NCI-H1092 (cell line): ENCODE results near the gene PDGFB.
"Not testable (repeated sequence)": the region's sequence is repeated elsewhere in the genome, so short reads cannot be mapped to it uniquely, and the experiment has no call there.

Experiments used
- DNase-seq: peaks from one replicate; lab custom pipeline; 2025; lab: John Stamatoyannopoulos, UW

Gene PDGFB

GRCh38 chr22:39226353-39226752 lies 18.4 kb downstream of the PDGFB start:
- no peak for DNase-seq

GRCh38 chr22:39225591-39225990 lies 19.2 kb downstream of the PDGFB start:
- no peak for DNase-seq

GRCh38 chr22:39224550-39224949 lies 20.2 kb downstream of the PDGFB start:
- DNase-seq = no peak

GRCh38 chr22:39223091-39223710 lies 21.6 kb downstream of the PDGFB start:
- DNase-seq = no peak

GRCh38 chr22:39221999-39222686 lies 22.6 kb downstream of the PDGFB start:
- DNase-seq = no peak

- DNase-seq = no peak
Observed at GRCh38 chr22:39220890-39221850, 23.6 kb downstream of the PDGFB start.

- DNase-seq = no peak
Observed at GRCh38 chr22:39220450-39220849, 24.3 kb downstream of the PDGFB start.

- DNase-seq = no peak
Observed at GRCh38 chr22:39219071-39220039, 25.4 kb downstream of the PDGFB start.

GRCh38 chr22:39218432-39218831 lies 26.4 kb downstream of the PDGFB start:
- DNase-seq = not testable (repeated sequence)

GRCh38 chr22:39216143-39216490 lies 28.7 kb downstream of the PDGFB start:
- no peak for DNase-seq

- no peak for DNase-seq
Observed at GRCh38 chr22:39215426-39216142, 29.2 kb downstream of the PDGFB start.

- no peak for DNase-seq
Observed at GRCh38 chr22:39215070-39215396, 29.7 kb downstream of the PDGFB start.

- no peak for DNase-seq
Observed at GRCh38 chr22:39214383-39215069, 30.3 kb downstream of the PDGFB start.

GRCh38 chr22:39214006-39214382 lies 30.8 kb downstream of the PDGFB start:
- DNase-seq = no peak

GRCh38 chr22:39212721-39213376 lies 31.9 kb downstream of the PDGFB start:
- no peak for DNase-seq

- peak; percentile 19 for DNase-seq
Observed at GRCh38 chr22:39209756-39210155, 35.0 kb downstream of the PDGFB start.

- DNase-seq = no peak
Observed at GRCh38 chr22:39208013-39208680, 36.6 kb downstream of the PDGFB start.

- no peak for DNase-seq
Observed at GRCh38 chr22:39207141-39208012, 37.4 kb downstream of the PDGFB start.
